GM23248 (cell line): ENCODE data around the gene ZNF668. TPM values are rescaled to one million over a fixed set of nuclear protein-coding genes. Genes with fewer than 3 reads are reported as not detected.
A peak's percentile ranks its signal among the peaks of the same experiment; 100 is the strongest.

Experiments
- DNase-seq: peaks from one replicate; pipeline ENCODE4 v3.0.0-alpha.2; 2015
- H2AFZ ChIP-seq: fragments of 200-600 bp; sonication (generic); 2 replicates; pipeline ENCODE4 v1.6.1; 2016; ENCODE audit warnings: antibody characterized with exemption
- H3F3A ChIP-seq: fragments of 200-600 bp; sonication (generic); 2 replicates; pipeline ENCODE4 v1.6.1; 2016; ENCODE audit warnings: mild to moderate bottlenecking, antibody characterized with exemption, mixed run types; ENCODE audit not compliant: insufficient read depth
- H3K27ac ChIP-seq: fragments of 200-600 bp; sonication (generic); 2 replicates; pipeline ENCODE4 v1.5.1; 2016; ENCODE audit warnings: mild to moderate bottlenecking
- H3K27me3 ChIP-seq: fragments of 200-600 bp; sonication (generic); replicated peaks from 2 replicates; pipeline ENCODE4 v1.6.1; 2016; ENCODE audit warnings: mild to moderate bottlenecking; ENCODE audit not compliant: insufficient read depth
- H3K36me3 ChIP-seq: fragments of 200-600 bp; sonication (generic); 2 replicates; pipeline ENCODE4 v1.6.1; 2016; ENCODE audit warnings: low read depth, mild to moderate bottlenecking
- H3K4me1 ChIP-seq: fragments of 200-600 bp; sonication (generic); 2 replicates; pipeline ENCODE4 v1.6.1; 2016; ENCODE audit warnings: mild to moderate bottlenecking; ENCODE audit not compliant: insufficient read depth
- H3K4me2 ChIP-seq: fragments of 200-600 bp; sonication (generic); one replicate; pipeline ENCODE4 v1.6.1; 2016; ENCODE audit warnings: mild to moderate bottlenecking; ENCODE audit not compliant: unreplicated experiment
- H3K4me3 ChIP-seq: fragments of 200-600 bp; sonication (generic); 2 replicates; pipeline ENCODE4 v1.5.1; 2016; ENCODE audit warnings: mild to moderate bottlenecking
- H3K79me2 ChIP-seq: fragments of 200-600 bp; sonication (generic); 2 replicates; pipeline ENCODE4 v1.6.1; 2016; ENCODE audit warnings: mild to moderate bottlenecking; ENCODE audit not compliant: insufficient read depth
- H3K9ac ChIP-seq: fragments of 200-600 bp; sonication (generic); 2 replicates; pipeline ENCODE4 v1.6.1; 2016; ENCODE audit warnings: mild to moderate bottlenecking
- H3K9me2 ChIP-seq: fragments of 200-600 bp; sonication (generic); 2 replicates; pipeline ENCODE4 v1.6.1; 2016; ENCODE audit warnings: mixed run types, mild to moderate bottlenecking, moderate library complexity; ENCODE audit not compliant: insufficient read depth
- H3K9me3 ChIP-seq: fragments of 200-600 bp; sonication (generic); one replicate; pipeline ENCODE4 v1.6.1; 2017; ENCODE audit warnings: low read depth
- H4K20me1 ChIP-seq: fragments of 200-600 bp; sonication (generic); 2 replicates; pipeline ENCODE4 v1.6.0; 2016; ENCODE audit not compliant: insufficient read depth
- EZH2 ChIP-seq: fragments of 200-600 bp; sonication (generic); IDR thresholded peaks from 2 replicates; pipeline ENCODE4 v1.6.1; 2018; ENCODE audit warnings: antibody characterized with exemption, mild to moderate bottlenecking; ENCODE audit not compliant: insufficient read depth, poor library complexity, severe bottlenecking
- EZH2phosphoT487 ChIP-seq: fragments of 200-600 bp; sonication (generic); IDR thresholded peaks from 2 replicates; pipeline ENCODE4 v1.6.1; 2018; ENCODE audit warnings: antibody characterized with exemption, moderate library complexity, mild to moderate bottlenecking, low read depth; ENCODE audit not compliant: insufficient read depth
- WGBS, 2 experiments: methylation state at CpG; one replicate each; pipeline ENCODE4 v1.1.6; 2015 to 2017; ENCODE audit warnings: low lambda C conversion rate in 2 of 2, low coverage in 1 of 2; ENCODE audit errors: missing lambda C conversion rate in 2 of 2; 5-methylcytosine and 5-hydroxymethylcytosine counted together
- in situ Hi-C: fragments of 300-500 bp; cut with MboI; formaldehyde crosslinking; loops from 2 replicates; pipeline ENCODE4 v1.15.0; 2020
- polyA plus RNA-seq: library from polyadenylated mRNA; unstranded; fragments of >200 nt; fragmentation: Nextera tagmentation; extraction: Ambion mirVana; gene quantifications from 2 replicates; pipeline ENCODE4 v1.2.1, GENCODE V29; 2016
- total RNA-seq: library from RNA; depleted of rRNA; stranded (reverse); fragments of >200 nt; shearing (Covaris generic); gene quantifications from 2 replicates; pipeline ENCODE4 v1.2.3, GENCODE V29; 2014

The ZNF668 gene
- total and polyA plus RNA-seq, 2 experiments from 2014 or later, result 19.5 to 21.8 TPM

DNA sequence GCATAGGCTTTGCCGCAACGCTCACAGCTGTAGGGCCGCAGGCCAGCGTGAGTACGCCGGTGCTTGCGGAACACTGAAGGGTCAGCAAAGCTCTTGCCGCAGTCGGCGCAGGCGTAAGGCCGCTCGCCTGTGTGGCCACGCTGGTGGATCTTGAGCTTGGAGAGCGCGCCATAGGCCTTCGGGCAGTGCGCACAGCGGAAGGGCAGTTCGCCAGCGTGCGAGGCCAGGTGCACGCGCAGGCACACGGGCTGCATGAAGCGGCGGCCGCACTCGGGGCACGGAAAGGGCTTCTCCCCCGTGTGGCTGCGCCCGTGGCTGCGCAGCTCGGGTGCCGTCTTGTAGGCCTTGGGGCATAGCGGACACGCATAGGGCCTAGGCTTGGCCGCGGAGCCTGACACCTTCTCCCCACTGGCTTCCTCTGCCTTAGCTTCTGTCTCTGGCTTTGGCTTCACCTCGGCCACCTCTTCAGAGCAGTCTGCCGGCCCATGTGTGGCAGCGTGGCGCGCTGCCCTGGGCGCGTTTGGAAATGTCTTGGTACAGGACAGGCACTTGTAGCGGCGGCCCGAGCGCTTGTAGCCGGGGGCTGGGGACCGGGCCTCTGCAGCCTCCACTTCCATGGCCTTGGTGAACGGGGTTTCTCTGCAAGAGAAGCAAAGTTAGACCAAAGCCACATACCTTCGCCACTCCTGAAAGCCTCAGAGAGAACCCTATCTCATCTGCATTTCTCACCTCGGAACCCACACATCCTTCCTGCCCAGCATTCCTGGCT lies 10.0 kb downstream of the ZNF668 start:
- TF ChIP-seq EZH2phosphoT487 (no peak), EZH2 (no peak)

GRCh38 chr16:31063495-31063842 lies 10.6 kb downstream of the ZNF668 start:
- peaks cover 20% of the 10 kb centered on the region for H3F3A ChIP-seq
- peaks cover 4% of the 10 kb centered on the region; the same call in 1 of the 2 replicates for H3K36me3 ChIP-seq
- TF ChIP-seq EZH2phosphoT487 (no peak), EZH2 (no peak)
- H3K9ac ChIP-seq, result no peak overlapping the region
- no peaks in the 10 kb centered on the region for H3K9me3 ChIP-seq
- H3K4me2 ChIP-seq, result no peak overlapping the region
- H3K79me2 ChIP-seq, result peaks cover 81% of the 10 kb centered on the region
- H3K9me2 ChIP-seq, result no peaks in the 10 kb centered on the region
- no peak overlapping the region for H3K4me3 ChIP-seq
- H3K27me3 ChIP-seq, result no peaks in the 10 kb centered on the region
- DNase-seq, result no peak
- in situ Hi-C loops, result no loop called here
- H4K20me1 ChIP-seq, result no peaks in the 10 kb centered on the region
- peak overlapping the region; percentile 92 for H3K27ac ChIP-seq
- H2AFZ ChIP-seq, result no peak overlapping the region
- H3K4me1 ChIP-seq, result peaks cover 20% of the 10 kb centered on the region
- WGBS, 2 experiments, result 96 to 100% methylated on average over 9 of the region's 9 CpGs

More for the DNA sequence above, 10.0 kb downstream of the ZNF668 start:
- Histone ChIP-seq H3K79me2 (peaks cover 87% of the 10 kb centered on the region), H3K9ac (peak overlapping the region; percentile 72), H3K9me2 (no peaks in the 10 kb centered on the region), H3K27ac (peak overlapping the region; percentile 92), H3K4me1 (peaks cover 20% of the 10 kb centered on the region), H3K36me3 (peaks cover 4% of the 10 kb centered on the region; the same call in 1 of the 2 replicates), H2AFZ (no peak overlapping the region), H3K27me3 (no peaks in the 10 kb centered on the region), H3K4me3 (peak overlapping the region; percentile 37), H4K20me1 (no peaks in the 10 kb centered on the region), H3F3A (peaks cover 20% of the 10 kb centered on the region), H3K4me2 (peak overlapping the region; percentile 22), H3K9me3 (no peaks in the 10 kb centered on the region)
- 96% methylated on average over 55 to 56 of the region's 56 CpGs for WGBS, 2 experiments
- in situ Hi-C loops, result no loop called here
- DNase-seq, result no peak

DNA sequence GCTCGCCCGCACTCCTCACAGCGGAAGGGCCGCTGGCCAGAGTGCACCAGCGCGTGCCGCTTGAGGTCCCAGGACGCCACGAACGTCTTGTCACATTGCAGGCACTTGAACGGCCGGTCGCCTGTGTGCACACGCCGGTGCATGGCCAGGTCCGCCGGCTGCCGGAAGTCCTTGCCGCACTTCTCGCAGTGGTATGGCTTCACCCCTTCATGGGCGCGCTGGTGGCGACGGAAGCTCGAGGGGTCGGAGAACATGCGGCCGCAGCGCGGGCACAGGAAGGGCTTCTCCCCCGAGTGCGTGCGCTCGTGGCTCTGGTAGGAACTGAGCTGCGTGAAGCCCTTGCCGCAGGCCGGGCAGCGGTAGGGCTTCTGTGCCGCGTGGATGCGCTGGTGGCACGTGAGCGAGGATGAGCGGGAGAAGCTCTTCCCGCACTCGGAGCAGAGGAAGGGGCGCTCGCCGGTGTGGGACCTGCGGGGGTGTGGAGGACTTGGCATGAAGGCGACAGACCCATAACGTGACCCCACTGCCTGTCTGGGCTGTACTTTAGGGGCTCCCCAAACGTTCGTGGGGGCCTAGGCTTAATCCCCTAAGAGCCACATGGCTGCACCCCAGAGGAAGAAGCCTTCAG lies 12.1 kb downstream of the ZNF668 start:
- peaks cover 66% of the 10 kb centered on the region for H3K79me2 ChIP-seq
- H2AFZ ChIP-seq, result no peak overlapping the region
- no peaks in the 10 kb centered on the region for H4K20me1 ChIP-seq
- peaks cover 20% of the 10 kb centered on the region for H3F3A ChIP-seq
- 96 to 97% methylated on average over 49 to 53 of the region's 54 CpGs for whole genome bisulfite sequencing, 2 experiments
- H3K4me2 ChIP-seq, result no peak overlapping the region
- no peaks in the 10 kb centered on the region for H3K9me2 ChIP-seq
- peaks cover 4% of the 10 kb centered on the region; the same call in 1 of the 2 replicates for H3K36me3 ChIP-seq
- H3K9ac ChIP-seq, result no peak overlapping the region
- no peak for DNase-seq
- no peaks in the 10 kb centered on the region for H3K27me3 ChIP-seq
- H3K9me3 ChIP-seq, result no peaks in the 10 kb centered on the region
- H3K4me3 ChIP-seq, result no peak overlapping the region
- peaks cover 20% of the 10 kb centered on the region for H3K4me1 ChIP-seq
- in situ Hi-C loops, result no loop called here
- H3K27ac ChIP-seq, result no peak overlapping the region
- TF ChIP-seq EZH2phosphoT487, result no peak
- TF ChIP-seq EZH2, result no peak

- Histone ChIP-seq H3K4me3 (no peak overlapping the region), H3K9me2 (no peaks in the 10 kb centered on the region), H3K4me2 (no peak overlapping the region), H3K4me1 (peaks cover 20% of the 10 kb centered on the region), H3K9ac (no peak overlapping the region), H2AFZ (no peak overlapping the region), H4K20me1 (no peaks in the 10 kb centered on the region), H3K27me3 (no peaks in the 10 kb centered on the region), H3K27ac (no peak overlapping the region), H3K36me3 (peaks cover 4% of the 10 kb centered on the region; the same call in 1 of the 2 replicates), H3K9me3 (no peaks in the 10 kb centered on the region), H3F3A (peaks cover 20% of the 10 kb centered on the region), H3K79me2 (peaks cover 59% of the 10 kb centered on the region)
- 98% methylated on average over 39 to 42 of the region's 42 CpGs for whole genome bisulfite sequencing, 2 experiments
- DNase-seq, result no peak
- no peak for TF ChIP-seq EZH2
- TF ChIP-seq EZH2phosphoT487, result no peak
- in situ Hi-C loops, result no loop called here
Measured at GRCh38 chr16:31061126-31061812, 12.8 kb downstream of the ZNF668 start.
